Testis (tissue), 2 donors: ENCODE measurements around the gene LMO4.

Source experiments
- CTCF ChIP-seq, 3 experiments: fragments of 450-650 bp in 2 of 3; fragments of 200-600 bp in 1 of 3; sonication (generic) in 1 of 3; IDR thresholded peaks; one replicate each; pipeline ENCODE4 v1.5.1; 2016 to 2019; ENCODE audit warnings: antibody characterized with exemption in 3 of 3, mild to moderate bottlenecking in 2 of 3, moderate library complexity in 1 of 3
- POLR2A ChIP-seq: fragments of 450-650 bp; IDR thresholded peaks from one replicate; pipeline ENCODE4 v1.6.1; 2017; ENCODE audit warnings: antibody characterized with exemption, mild to moderate bottlenecking, moderate library complexity

GRCh38 chr1:87333692-87334347, 5.1 kb downstream of the LMO4 start:
- TF ChIP-seq CTCF (IDR thresholded peaks at IDR 0.05), result no peak
- no peak for TF ChIP-seq POLR2A
